GM12878 (cell line): ENCODE results near the gene DLG2. TPM values are rescaled to one million over a fixed set of nuclear protein-coding genes. Genes with fewer than 3 reads are reported as not detected.

Experiments
- CBFB ChIP-seq: IDR thresholded peaks from 2 replicates; pipeline ENCODE4 v1.6.1; 2016; ENCODE audit warnings: antibody characterized with exemption, low read depth
- E2F8 ChIP-seq: fragments of 450-650 bp; IDR thresholded peaks from 2 replicates; pipeline ENCODE4 v1.6.1; 2018; ENCODE audit warnings: mild to moderate bottlenecking, low read depth, moderate library complexity; ENCODE audit not compliant: partially characterized antibody
- ETV6 ChIP-seq, 2 experiments: fragments of 450-650 bp in 1 of 2; IDR thresholded peaks in 1 of 2; conservative IDR thresholded peaks in 1 of 2; 2 replicates each; pipeline ENCODE4 v1.6.1; 2014; ENCODE audit warnings: antibody characterized with exemption in 1 of 2, borderline replicate concordance in 1 of 2, low read depth in 1 of 2, mild to moderate bottlenecking in 1 of 2, moderate library complexity in 1 of 2
- MTA3 ChIP-seq: IDR thresholded peaks from 2 replicates; pipeline ENCODE4 v1.6.1; 2012; ENCODE audit warnings: low read length, inconsistent platforms, borderline replicate concordance
- NFIC ChIP-seq: IDR thresholded peaks from 2 replicates; pipeline ENCODE4 v1.6.1; 2012; ENCODE audit warnings: low read depth, mild to moderate bottlenecking, inconsistent platforms, low read length, moderate library complexity
- NFYA ChIP-seq: IDR thresholded peaks from 2 replicates; pipeline ENCODE4 v1.6.1; 2011; ENCODE audit warnings: low read depth, mild to moderate bottlenecking, low read length, improper control_type of control experiment, borderline replicate concordance
- RBBP5 ChIP-seq: fragments of 200-600 bp; sonication (generic); conservative IDR thresholded peaks from 2 replicates; pipeline ENCODE4 v1.6.1; 2016
- SKIL ChIP-seq: fragments of 450-650 bp; IDR thresholded peaks from 2 replicates; pipeline ENCODE4 v1.6.1; 2017; ENCODE audit warnings: mild to moderate bottlenecking, low read depth, inconsistent platforms; ENCODE audit not compliant: poor library complexity, severe bottlenecking
- ZBTB40 ChIP-seq: fragments of 450-650 bp; IDR thresholded peaks from 2 replicates; pipeline ENCODE4 v1.6.1; 2016; ENCODE audit warnings: mild to moderate bottlenecking, moderate library complexity, borderline replicate concordance
- polyA plus RNA-seq, 11 experiments: library from polyadenylated mRNA; depleted of rRNA in 4 of 11; unstranded in 6 of 11; stranded (reverse) in 5 of 11; fragments of >200 nt; fragmentation: Nextera tagmentation in 4 of 11; fragmentation: Illumina TruSeq in 1 of 11; extraction: Ambion mirVana in 4 of 11; extraction: Trizol in 1 of 11; gene quantifications; 1 replicate in 1 of 11; 2 replicates in 10 of 11; pipeline versions ENCODE4 v1.2.1 to v1.2.3, GENCODE V29; 2011 to 2016; ENCODE audit warnings: inconsistent platforms in 2 of 11, missing spikeins in 2 of 11, low read depth in 1 of 11
- total RNA-seq, 4 experiments: library from RNA; depleted of rRNA in 3 of 4; stranded (reverse); fragments of >200 nt in 3 of 4; fragmentation: Illumina TruSeq in 1 of 4; extraction: Trizol in 1 of 4; gene quantifications; 2 replicates each; pipeline versions ENCODE4 v1.2.1 to v1.2.3, GENCODE V29; 2013 to 2021

Gene DLG2
- total and polyA plus RNA-seq, 10 of the 15 experiments (the other 5 are each of a cell fraction or from before 2014, with no cell fraction given) = 0.09 to 0.98 (median 0.35) TPM

- no peak for TF ChIP-seq ZBTB40
- TF ChIP-seq NFYA = no peak
- no peak for TF ChIP-seq NFIC
- TF ChIP-seq E2F8 = no peak
- no peak for TF ChIP-seq MTA3
- no peak for TF ChIP-seq RBBP5
- no peak for TF ChIP-seq ETV6 (conservative IDR thresholded peaks at IDR 0.05 in 1 of 2, IDR thresholded peaks at IDR 0.05 in 1 of 2; ENCODE audit: borderline replicate concordance in 1 of 2, low read depth in 1 of 2)
- TF ChIP-seq CBFB = no peak
- no peak for TF ChIP-seq SKIL
Observed at GRCh38 chr11:84648471-84648870, 978.7 kb downstream of the DLG2 start (continued).
